Thyroid gland (tissue), 4 donors: ENCODE measurements around the gene UNC5CL.

Experiments used
- CTCF ChIP-seq, 6 experiments: fragments of 200-600 bp in 3 of 6; fragments of 450-650 bp in 3 of 6; sonication (generic) in 3 of 6; IDR thresholded peaks; one replicate each; pipeline ENCODE4 v1.5.1; 2016 to 2019; ENCODE audit warnings: antibody characterized with exemption in 6 of 6, mild to moderate bottlenecking in 2 of 6, inconsistent platforms in 1 of 6, moderate library complexity in 1 of 6
- POLR2A ChIP-seq, 2 donors: fragments of 450-650 bp; IDR thresholded peaks; one replicate each; pipeline ENCODE4 v1.6.1; 2017; ENCODE audit warnings: antibody characterized with exemption in 2 of 2, mild to moderate bottlenecking in 2 of 2, moderate library complexity in 1 of 2

DNA sequence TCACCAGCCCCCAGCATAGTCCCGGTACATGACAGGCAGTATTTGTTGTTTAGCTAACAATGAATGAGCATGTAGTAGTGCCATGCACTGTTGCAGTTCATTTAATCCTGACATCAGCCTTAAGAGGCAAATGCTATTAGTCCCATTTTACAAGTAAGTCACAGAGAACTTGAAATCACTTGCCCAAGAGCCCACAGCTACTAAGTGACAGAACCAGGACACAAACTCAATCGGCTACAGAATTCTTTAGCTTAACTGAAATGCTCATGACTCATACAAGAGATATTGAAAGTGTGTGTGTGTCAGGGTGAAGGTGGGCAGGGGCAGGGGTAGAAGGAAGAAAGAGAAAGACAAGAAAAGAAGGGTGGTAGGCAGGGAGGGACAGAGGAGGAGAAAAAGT is 52.7 kb downstream of the UNC5CL start:
- TF ChIP-seq CTCF (IDR thresholded peaks at IDR 0.05) (no peak), POLR2A (IDR thresholded peaks at IDR 0.05) (no peak)
